HEK293 (cell line): ENCODE results near the gene ZNF322.

Experiments
- CTCF ChIA-PET: fragments of 350-600 bp; formaldehyde crosslinking; extraction: SDS; loops from one replicate; lab custom pipeline; 2021; ENCODE audit warnings: antibody characterized with exemption; lab: Yijun Ruan, JAX
- POLR2A ChIA-PET: fragments of 300-600 bp; formaldehyde crosslinking; extraction: SDS; loops from one replicate; lab custom pipeline; 2020; ENCODE audit warnings: antibody characterized with exemption, inconsistent platforms; lab: Yijun Ruan, JAX
- H3K27ac ChIP-seq: fragments of 200-500 bp; sonication (Bioruptor generic); 2 replicates; pipeline ENCODE4 v1.5.1; 2014; ENCODE audit warnings: low read depth, low read length, control low read depth, inconsistent platforms; ENCODE audit errors: extremely low read depth
- H3K36me3 ChIP-seq, 2 experiments: fragments of 200-500 bp in 1 of 2; sonication (Bioruptor generic) in 1 of 2; 1 replicate in 1 of 2; 2 replicates in 1 of 2; pipeline ENCODE4 v1.5.1; 2014 to 2017; ENCODE audit warnings: inconsistent platforms in 2 of 2, low read length in 2 of 2; ENCODE audit not compliant: control insufficient read depth in 2 of 2, insufficient read depth in 1 of 2
- H3K4me1 ChIP-seq: fragments of 200-500 bp; sonication (Bioruptor generic); 2 replicates; pipeline ENCODE4 v1.5.1; 2014; ENCODE audit warnings: mild to moderate bottlenecking, low read length, inconsistent platforms; ENCODE audit not compliant: control insufficient read depth, insufficient read depth
- H3K4me3 ChIP-seq: 2 replicates; pipeline ENCODE4 v1.5.1; 2011; ENCODE audit warnings: low read depth, mild to moderate bottlenecking, control low read depth, low read length, moderate library complexity
- H3K9me3 ChIP-seq: fragments of 200-500 bp; sonication (Bioruptor generic); 2 replicates; pipeline ENCODE4 v1.5.1; 2014; ENCODE audit warnings: low read depth, low read length, inconsistent platforms; ENCODE audit not compliant: control insufficient read depth, insufficient read depth
- AEBP2 ChIP-seq: fragments of 450-650 bp; formaldehyde crosslinking; IDR thresholded peaks from 2 replicates; pipeline ENCODE4 v1.5.1; 2016; ENCODE audit warnings: missing biosample characterization, missing genetic modification characterization, borderline replicate concordance
- ATF2 ChIP-seq: fragments of 450-650 bp; formaldehyde crosslinking; IDR thresholded peaks from 2 replicates; pipeline ENCODE4 v1.5.1; 2016; ENCODE audit warnings: missing biosample characterization, missing genetic modification characterization, low read depth
- EGR2 ChIP-seq: fragments of 450-650 bp; formaldehyde crosslinking; IDR thresholded peaks from 2 replicates; pipeline ENCODE4 v1.5.1; 2016; ENCODE audit warnings: low read depth, missing biosample characterization, missing genetic modification characterization
- GLIS2 ChIP-seq: fragments of 450-650 bp; formaldehyde crosslinking; IDR thresholded peaks from 2 replicates; pipeline ENCODE4 v1.5.1; 2016; ENCODE audit warnings: missing biosample characterization, missing genetic modification characterization
- KLF16 ChIP-seq: fragments of 450-650 bp; formaldehyde crosslinking; IDR thresholded peaks from 2 replicates; pipeline ENCODE4 v1.5.1; 2017; ENCODE audit warnings: missing biosample characterization, missing genetic modification characterization
- SCRT1 ChIP-seq: fragments of 450-650 bp; formaldehyde crosslinking; IDR thresholded peaks from 2 replicates; pipeline ENCODE4 v1.5.1; 2016; ENCODE audit warnings: missing biosample characterization, missing genetic modification characterization, borderline replicate concordance
- YY1 ChIP-seq: fragments of 450-650 bp; formaldehyde crosslinking; IDR thresholded peaks from 2 replicates; pipeline ENCODE4 v1.5.1; 2018; ENCODE audit warnings: missing biosample characterization, missing genetic modification characterization
- ZBTB21 ChIP-seq: fragments of 450-650 bp; formaldehyde crosslinking; IDR thresholded peaks from 2 replicates; pipeline ENCODE4 v1.5.1; 2017; ENCODE audit warnings: missing biosample characterization, missing genetic modification characterization
- ZNF157 ChIP-seq: fragments of 450-650 bp; formaldehyde crosslinking; IDR thresholded peaks from 2 replicates; pipeline ENCODE4 v1.5.1; 2016; ENCODE audit warnings: missing biosample characterization, missing genetic modification characterization
- ZNF24 ChIP-seq: fragments of 450-650 bp; formaldehyde crosslinking; IDR thresholded peaks from 2 replicates; pipeline ENCODE4 v1.5.1; 2016; ENCODE audit warnings: missing biosample characterization, missing genetic modification characterization
- ZNF248 ChIP-seq: fragments of 450-650 bp; formaldehyde crosslinking; IDR thresholded peaks from 2 replicates; pipeline ENCODE4 v1.5.1; 2017; ENCODE audit warnings: missing biosample characterization, missing genetic modification characterization
- ZNF335 ChIP-seq: fragments of 450-650 bp; formaldehyde crosslinking; conservative IDR thresholded peaks from 2 replicates; pipeline ENCODE4 v1.5.1; 2016; ENCODE audit warnings: missing biosample characterization, missing genetic modification characterization
- ZNF366 ChIP-seq: fragments of 450-650 bp; formaldehyde crosslinking; conservative IDR thresholded peaks from 2 replicates; pipeline ENCODE4 v1.5.1; 2016; ENCODE audit warnings: missing biosample characterization, missing genetic modification characterization
- ZNF398 ChIP-seq: fragments of 450-650 bp; formaldehyde crosslinking; IDR thresholded peaks from 2 replicates; pipeline ENCODE4 v1.5.1; 2017; ENCODE audit warnings: missing biosample characterization, missing genetic modification characterization
- ZNF423 ChIP-seq: fragments of 450-650 bp; formaldehyde crosslinking; IDR thresholded peaks from 2 replicates; pipeline ENCODE4 v1.5.1; 2016; ENCODE audit warnings: missing biosample characterization, missing genetic modification characterization
- ZNF48 ChIP-seq: fragments of 450-650 bp; formaldehyde crosslinking; IDR thresholded peaks from 2 replicates; pipeline ENCODE4 v1.5.1; 2016; ENCODE audit warnings: missing biosample characterization, missing genetic modification characterization
- ZNF501 ChIP-seq: fragments of 450-650 bp; formaldehyde crosslinking; IDR thresholded peaks from 2 replicates; pipeline ENCODE4 v1.5.1; 2016; ENCODE audit warnings: missing biosample characterization, missing genetic modification characterization
- ZNF544 ChIP-seq: fragments of 450-650 bp; formaldehyde crosslinking; IDR thresholded peaks from 2 replicates; pipeline ENCODE4 v1.5.0; 2017; ENCODE audit warnings: missing biosample characterization, missing genetic modification characterization
- ZNF558 ChIP-seq: fragments of 450-650 bp; formaldehyde crosslinking; IDR thresholded peaks from 2 replicates; pipeline ENCODE4 v1.5.1; 2016; ENCODE audit warnings: missing biosample characterization, missing genetic modification characterization
- ZNF580 ChIP-seq: fragments of 450-650 bp; formaldehyde crosslinking; IDR thresholded peaks from 2 replicates; pipeline ENCODE4 v1.5.1; 2016; ENCODE audit warnings: missing biosample characterization, missing genetic modification characterization
- ZNF623 ChIP-seq: fragments of 450-650 bp; formaldehyde crosslinking; IDR thresholded peaks from 2 replicates; pipeline ENCODE4 v1.5.1; 2016; ENCODE audit warnings: missing biosample characterization, missing genetic modification characterization
- ZSCAN23 ChIP-seq: fragments of 450-650 bp; formaldehyde crosslinking; IDR thresholded peaks from 2 replicates; pipeline ENCODE4 v1.5.1; 2016; ENCODE audit warnings: missing biosample characterization, missing genetic modification characterization
- ZXDB ChIP-seq: fragments of 450-650 bp; formaldehyde crosslinking; IDR thresholded peaks from 2 replicates; pipeline ENCODE4 v1.5.1; 2016; ENCODE audit warnings: missing biosample characterization, missing genetic modification characterization
- TF ChIP-seq, protein P1 (sequence below): fragments of 450-650 bp; formaldehyde crosslinking; IDR thresholded peaks from 2 replicates; pipeline ENCODE4 v1.5.1; 2016; ENCODE audit warnings: missing biosample characterization, missing genetic modification characterization, low read depth
- TF ChIP-seq, protein P2 (sequence below): fragments of 450-650 bp; formaldehyde crosslinking; IDR thresholded peaks from 2 replicates; pipeline ENCODE4 v1.5.1; 2016; ENCODE audit warnings: missing biosample characterization, missing genetic modification characterization
- TF ChIP-seq, protein P3 (sequence below): fragments of 450-650 bp; formaldehyde crosslinking; IDR thresholded peaks from 2 replicates; pipeline ENCODE4 v1.5.1; 2017; ENCODE audit warnings: missing biosample characterization, missing genetic modification characterization

ZNF322 gene

GRCh38 chr6:26596579-26597388, 62.8 kb downstream of the ZNF322 start, which contains the start of gene ABT1:
TSS of gene ABT1 (plus strand) at chr6:26596953. CDS start at chr6:26596983, 30 bp downstream.
- peaks cover 4% of the 10 kb centered on the region; the same call in 1 of the 2 replicates for H3K4me1 ChIP-seq
- H3K4me3 ChIP-seq, result peak within 1 kb of the TSS; percentile 82
- CTCF ChIA-PET, result interaction anchor here (0.7 to 6.0 kb wide), 8 partner anchors 11 to 421 kb away, joined by 3 to 152 read pairs (median 7); no protein-coding TSS in a partner anchor
- peaks cover 4 to 28% of the 10 kb centered on the region in 2 experiments; a peak in 2 of 3 replicates for H3K36me3 ChIP-seq
- H3K27ac ChIP-seq, result peak within 1 kb of the TSS; percentile 48
- no peaks in the 10 kb centered on the region for H3K9me3 ChIP-seq
- POLR2A ChIA-PET, result interaction anchor here (0.7 to 2.5 kb wide), 4 partner anchors 20 to 550 kb away, joined by 3 to 25 read pairs (median 15); a partner anchor contains a TSS
- TF ChIP-seq ZNF501 (tag by site-specific recombination), result peak; percentile 94; the same call in 1 of the 2 replicates
- TF ChIP-seq ZNF558 (tag by site-specific recombination), result no peak; the same call in 1 of the 2 replicates
- TF ChIP-seq ZNF157 (tag by site-specific recombination), result no peak
- no peak for TF ChIP-seq ZNF423 (tag by site-specific recombination)
- TF ChIP-seq ZSCAN23 (tag by site-specific recombination), result 0 out of 2 replicates have a peak, but pooled peaks have one; percentile 49
- no peak for TF ChIP-seq ZNF398
- TF ChIP-seq SCRT1 (tag by site-specific recombination), result no peak
- TF ChIP-seq, protein P1, sequence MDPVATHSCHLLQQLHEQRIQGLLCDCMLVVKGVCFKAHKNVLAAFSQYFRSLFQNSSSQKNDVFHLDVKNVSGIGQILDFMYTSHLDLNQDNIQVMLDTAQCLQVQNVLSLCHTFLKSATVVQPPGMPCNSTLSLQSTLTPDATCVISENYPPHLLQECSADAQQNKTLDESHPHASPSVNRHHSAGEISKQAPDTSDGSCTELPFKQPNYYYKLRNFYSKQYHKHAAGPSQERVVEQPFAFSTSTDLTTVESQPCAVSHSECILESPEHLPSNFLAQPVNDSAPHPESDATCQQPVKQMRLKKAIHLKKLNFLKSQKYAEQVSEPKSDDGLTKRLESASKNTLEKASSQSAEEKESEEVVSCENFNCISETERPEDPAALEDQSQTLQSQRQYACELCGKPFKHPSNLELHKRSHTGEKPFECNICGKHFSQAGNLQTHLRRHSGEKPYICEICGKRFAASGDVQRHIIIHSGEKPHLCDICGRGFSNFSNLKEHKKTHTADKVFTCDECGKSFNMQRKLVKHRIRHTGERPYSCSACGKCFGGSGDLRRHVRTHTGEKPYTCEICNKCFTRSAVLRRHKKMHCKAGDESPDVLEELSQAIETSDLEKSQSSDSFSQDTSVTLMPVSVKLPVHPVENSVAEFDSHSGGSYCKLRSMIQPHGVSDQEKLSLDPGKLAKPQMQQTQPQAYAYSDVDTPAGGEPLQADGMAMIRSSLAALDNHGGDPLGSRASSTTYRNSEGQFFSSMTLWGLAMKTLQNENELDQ (tag by site-specific recombination), result no peak
- no peak for TF ChIP-seq ZNF48
- TF ChIP-seq AEBP2 (tag by site-specific recombination), result no peak
- no peak for TF ChIP-seq ATF2 (tag by site-specific recombination)
- TF ChIP-seq ZNF544 (tag by site-specific recombination), result no peak
- TF ChIP-seq YY1, result peak; percentile 89
- TF ChIP-seq ZNF248 (tag by site-specific recombination), result no peak
- no peak; the same call in 1 of the 2 replicates for TF ChIP-seq EGR2 (tag by site-specific recombination)
- TF ChIP-seq, protein P2, sequence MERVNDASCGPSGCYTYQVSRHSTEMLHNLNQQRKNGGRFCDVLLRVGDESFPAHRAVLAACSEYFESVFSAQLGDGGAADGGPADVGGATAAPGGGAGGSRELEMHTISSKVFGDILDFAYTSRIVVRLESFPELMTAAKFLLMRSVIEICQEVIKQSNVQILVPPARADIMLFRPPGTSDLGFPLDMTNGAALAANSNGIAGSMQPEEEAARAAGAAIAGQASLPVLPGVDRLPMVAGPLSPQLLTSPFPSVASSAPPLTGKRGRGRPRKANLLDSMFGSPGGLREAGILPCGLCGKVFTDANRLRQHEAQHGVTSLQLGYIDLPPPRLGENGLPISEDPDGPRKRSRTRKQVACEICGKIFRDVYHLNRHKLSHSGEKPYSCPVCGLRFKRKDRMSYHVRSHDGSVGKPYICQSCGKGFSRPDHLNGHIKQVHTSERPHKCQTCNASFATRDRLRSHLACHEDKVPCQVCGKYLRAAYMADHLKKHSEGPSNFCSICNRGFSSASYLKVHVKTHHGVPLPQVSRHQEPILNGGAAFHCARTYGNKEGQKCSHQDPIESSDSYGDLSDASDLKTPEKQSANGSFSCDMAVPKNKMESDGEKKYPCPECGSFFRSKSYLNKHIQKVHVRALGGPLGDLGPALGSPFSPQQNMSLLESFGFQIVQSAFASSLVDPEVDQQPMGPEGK (tag by site-specific recombination), result peak; percentile 55
- TF ChIP-seq ZNF24, result no peak; the same call in 1 of the 2 replicates
- TF ChIP-seq KLF16, result no peak
- TF ChIP-seq ZNF580, result peak; percentile 36; the same call in 1 of the 2 replicates
- no peak for TF ChIP-seq GLIS2 (tag by site-specific recombination)
- TF ChIP-seq, protein P3, sequence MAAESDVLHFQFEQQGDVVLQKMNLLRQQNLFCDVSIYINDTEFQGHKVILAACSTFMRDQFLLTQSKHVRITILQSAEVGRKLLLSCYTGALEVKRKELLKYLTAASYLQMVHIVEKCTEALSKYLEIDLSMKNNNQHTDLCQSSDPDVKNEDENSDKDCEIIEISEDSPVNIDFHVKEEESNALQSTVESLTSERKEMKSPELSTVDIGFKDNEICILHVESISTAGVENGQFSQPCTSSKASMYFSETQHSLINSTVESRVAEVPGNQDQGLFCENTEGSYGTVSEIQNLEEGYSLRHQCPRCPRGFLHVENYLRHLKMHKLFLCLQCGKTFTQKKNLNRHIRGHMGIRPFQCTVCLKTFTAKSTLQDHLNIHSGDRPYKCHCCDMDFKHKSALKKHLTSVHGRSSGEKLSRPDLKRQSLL (tag by site-specific recombination), result no peak
- TF ChIP-seq ZXDB (tag by site-specific recombination), result peak; percentile 98
- TF ChIP-seq ZNF366 (tag by site-specific recombination), result no peak
- peak; percentile 66; the same call in 1 of the 2 replicates for TF ChIP-seq ZBTB21 (tag by site-specific recombination)
- peak; percentile 73 for TF ChIP-seq ZNF335 (tag by site-specific recombination)
- TF ChIP-seq ZNF623 (tag by site-specific recombination), result no peak
